Measurements from ENCODE around the gene USP54. TPM values are rescaled to one million over a fixed set of nuclear protein-coding genes. Genes with fewer than 3 reads are reported as not detected.

The USP54 gene
- total and polyA plus RNA-seq, 9 of the 15 experiments (the other 6 are each of a cell fraction or from before 2014, with no cell fraction given), result 3.8 to 40.1 (median 16.9) TPM

- TF ChIP-seq, protein P1, sequence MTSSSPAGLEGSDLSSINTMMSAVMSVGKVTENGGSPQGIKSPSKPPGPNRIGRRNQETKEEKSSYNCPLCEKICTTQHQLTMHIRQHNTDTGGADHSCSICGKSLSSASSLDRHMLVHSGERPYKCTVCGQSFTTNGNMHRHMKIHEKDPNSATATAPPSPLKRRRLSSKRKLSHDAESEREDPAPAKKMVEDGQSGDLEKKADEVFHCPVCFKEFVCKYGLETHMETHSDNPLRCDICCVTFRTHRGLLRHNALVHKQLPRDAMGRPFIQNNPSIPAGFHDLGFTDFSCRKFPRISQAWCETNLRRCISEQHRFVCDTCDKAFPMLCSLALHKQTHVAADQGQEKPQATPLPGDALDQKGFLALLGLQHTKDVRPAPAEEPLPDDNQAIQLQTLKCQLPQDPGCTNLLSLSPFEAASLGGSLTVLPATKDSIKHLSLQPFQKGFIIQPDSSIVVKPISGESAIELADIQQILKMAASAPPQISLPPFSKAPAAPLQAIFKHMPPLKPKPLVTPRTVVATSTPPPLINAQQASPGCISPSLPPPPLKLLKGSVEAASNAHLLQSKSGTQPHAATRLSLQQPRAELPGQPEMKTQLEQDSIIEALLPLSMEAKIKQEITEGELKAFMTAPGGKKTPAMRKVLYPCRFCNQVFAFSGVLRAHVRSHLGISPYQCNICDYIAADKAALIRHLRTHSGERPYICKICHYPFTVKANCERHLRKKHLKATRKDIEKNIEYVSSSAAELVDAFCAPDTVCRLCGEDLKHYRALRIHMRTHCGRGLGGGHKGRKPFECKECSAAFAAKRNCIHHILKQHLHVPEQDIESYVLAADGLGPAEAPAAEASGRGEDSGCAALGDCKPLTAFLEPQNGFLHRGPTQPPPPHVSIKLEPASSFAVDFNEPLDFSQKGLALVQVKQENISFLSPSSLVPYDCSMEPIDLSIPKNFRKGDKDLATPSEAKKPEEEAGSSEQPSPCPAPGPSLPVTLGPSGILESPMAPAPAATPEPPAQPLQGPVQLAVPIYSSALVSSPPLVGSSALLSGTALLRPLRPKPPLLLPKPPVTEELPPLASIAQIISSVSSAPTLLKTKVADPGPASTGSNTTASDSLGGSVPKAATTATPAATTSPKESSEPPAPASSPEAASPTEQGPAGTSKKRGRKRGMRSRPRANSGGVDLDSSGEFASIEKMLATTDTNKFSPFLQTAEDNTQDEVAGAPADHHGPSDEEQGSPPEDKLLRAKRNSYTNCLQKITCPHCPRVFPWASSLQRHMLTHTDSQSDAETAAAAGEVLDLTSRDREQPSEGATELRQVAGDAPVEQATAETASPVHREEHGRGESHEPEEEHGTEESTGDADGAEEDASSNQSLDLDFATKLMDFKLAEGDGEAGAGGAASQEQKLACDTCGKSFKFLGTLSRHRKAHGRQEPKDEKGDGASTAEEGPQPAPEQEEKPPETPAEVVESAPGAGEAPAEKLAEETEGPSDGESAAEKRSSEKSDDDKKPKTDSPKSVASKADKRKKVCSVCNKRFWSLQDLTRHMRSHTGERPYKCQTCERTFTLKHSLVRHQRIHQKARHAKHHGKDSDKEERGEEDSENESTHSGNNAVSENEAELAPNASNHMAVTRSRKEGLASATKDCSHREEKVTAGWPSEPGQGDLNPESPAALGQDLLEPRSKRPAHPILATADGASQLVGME (CRISPR knock-in tag; IDR thresholded peaks at IDR 0.05), result no peak
- TF ChIP-seq FOXA3 (CRISPR knock-in tag; conservative IDR thresholded peaks at IDR 0.05 in 1 of 2, IDR thresholded peaks at IDR 0.05 in 1 of 2) (no peak), STAG1 (CRISPR knock-in tag; IDR thresholded peaks at IDR 0.05; ENCODE audit: borderline replicate concordance) (no peak), SNIP1 (IDR thresholded peaks at IDR 0.05; ENCODE audit: low read depth) (no peak), ZNF780A (CRISPR knock-in tag; IDR thresholded peaks at IDR 0.05) (no peak), DPF2 (IDR thresholded peaks at IDR 0.05) (0 out of 2 replicates have a peak, but pooled peaks have one; percentile 12), ATF3 (IDR thresholded peaks at IDR 0.05) (peak; percentile 51), ATF3 (CRISPR knock-in tag; conservative IDR thresholded peaks at IDR 0.05) (no peak), HDAC2 (IDR thresholded peaks at IDR 0.05) (no peak), TBP (optimal IDR thresholded peaks at IDR 0.05; ENCODE audit: low read depth, low read length) (no peak), GABPB1 (CRISPR knock-in tag; IDR thresholded peaks at IDR 0.05) (no peak), RBM22 (IDR thresholded peaks at IDR 0.05; ENCODE audit: low read depth, low read length, poor library complexity, severe bottlenecking) (no peak)
These were observed 31.6 kb downstream of the USP54 start (continued) for GRCh38 chr10:73559590-73559989.

Data from K562 (cell line).